Astrocyte (in vitro differentiated cells and primary cell): Measurements from ENCODE around the gene UBE2E2. TPM values are rescaled to one million over a fixed set of nuclear protein-coding genes. Genes with fewer than 3 reads are reported as not detected.
A peak's percentile ranks its signal among the peaks of the same experiment; 100 is the strongest.

Experiments used
- DNase-seq: peaks from one replicate; pipeline ENCODE4 v3.0.0-alpha.2; 2010; ENCODE audit warnings: low read depth
- FAIRE-seq: peaks from 2 replicates; lab custom pipeline; 2011; peaks lifted over from hg19 to GRCh38; lab: Jason Lieb, UNC
- H2AFZ ChIP-seq: 2 replicates; pipeline ENCODE4 v1.6.0; 2012; ENCODE audit warnings: low read depth, low read length, inconsistent platforms
- H3K27ac ChIP-seq: 2 replicates; pipeline ENCODE4 v1.5.1; 2011; ENCODE audit warnings: low read depth, low read length, inconsistent platforms
- H3K27me3 ChIP-seq: 2 replicates; pipeline ENCODE4 v1.6.0; 2011; ENCODE audit warnings: low read length, inconsistent platforms; ENCODE audit not compliant: insufficient read depth
- H3K36me3 ChIP-seq: 2 replicates; pipeline ENCODE4 v1.5.1; 2011; ENCODE audit warnings: low read length, inconsistent platforms; ENCODE audit not compliant: insufficient read depth
- H3K4me1 ChIP-seq: 2 replicates; pipeline ENCODE4 v1.5.1; 2011; ENCODE audit warnings: low read length, inconsistent platforms; ENCODE audit not compliant: insufficient read depth
- H3K4me2 ChIP-seq: 2 replicates; pipeline ENCODE4 v1.6.0; 2012; ENCODE audit warnings: low read length, inconsistent platforms
- H3K4me3 ChIP-seq: 2 replicates; pipeline ENCODE4 v1.5.1; 2011; ENCODE audit warnings: low read depth, mild to moderate bottlenecking, low read length, inconsistent platforms; ENCODE audit not compliant: insufficient read depth
- H3K79me2 ChIP-seq: 2 replicates; pipeline ENCODE4 v1.6.0; 2012; ENCODE audit warnings: mild to moderate bottlenecking, low read length, inconsistent platforms; ENCODE audit not compliant: insufficient read depth
- H3K9ac ChIP-seq: 2 replicates; pipeline ENCODE4 v1.6.0; 2012; ENCODE audit warnings: mild to moderate bottlenecking, low read length, inconsistent platforms
- H3K9me3 ChIP-seq: 2 replicates; pipeline ENCODE4 v1.5.1; 2012; ENCODE audit warnings: low read depth, mild to moderate bottlenecking, low read length, inconsistent platforms; ENCODE audit not compliant: insufficient read depth
- H4K20me1 ChIP-seq: 2 replicates; pipeline ENCODE4 v1.6.0; 2012; ENCODE audit warnings: low read length, inconsistent platforms; ENCODE audit not compliant: insufficient read depth
- H3K27ac Mint-ChIP-seq: one replicate; pipeline ENCODE4 v1.8.0; 2021; ENCODE audit warnings: mild to moderate bottlenecking, mixed read lengths; ENCODE audit not compliant: unreplicated experiment
- H3K27me3 Mint-ChIP-seq: one replicate; pipeline ENCODE4 v1.8.0; 2021; ENCODE audit warnings: low read depth, mixed read lengths; ENCODE audit not compliant: unreplicated experiment
- H3K36me3 Mint-ChIP-seq: one replicate; pipeline ENCODE4 v1.8.0; 2021; ENCODE audit warnings: low read depth, mixed read lengths; ENCODE audit not compliant: unreplicated experiment
- H3K4me1 Mint-ChIP-seq: one replicate; pipeline ENCODE4 v1.8.0; 2021; ENCODE audit warnings: low read depth, mixed read lengths; ENCODE audit not compliant: unreplicated experiment
- H3K4me3 Mint-ChIP-seq: one replicate; pipeline ENCODE4 v1.8.0; 2021; ENCODE audit warnings: mild to moderate bottlenecking, moderate library complexity, mixed read lengths; ENCODE audit not compliant: unreplicated experiment
- H3K9me3 Mint-ChIP-seq: one replicate; pipeline ENCODE4 v1.8.0; 2021; ENCODE audit warnings: mild to moderate bottlenecking, mixed read lengths; ENCODE audit not compliant: unreplicated experiment
- CTCF ChIP-seq: IDR thresholded peaks from 2 replicates; pipeline ENCODE4 v1.5.1; 2011; ENCODE audit warnings: low read depth, mild to moderate bottlenecking, inconsistent platforms, low read length, moderate library complexity; ENCODE audit not compliant: insufficient read depth
- EZH2 ChIP-seq: IDR thresholded peaks from 2 replicates; pipeline ENCODE4 v1.6.1; 2012; ENCODE audit warnings: mild to moderate bottlenecking, low read length, inconsistent platforms; ENCODE audit not compliant: insufficient read depth
- total RNA-seq: library from RNA; stranded (reverse); gene quantifications from 2 replicates; pipeline ENCODE4 v1.2.1, GENCODE V29; 2021

Gene UBE2E2
- total RNA-seq, 1 donor from 2014 or later, result 89.8 TPM

- no peak overlapping the region for H3K4me3 Mint-ChIP-seq
- Histone ChIP-seq H3K4me2 (no peak overlapping the region), H3K36me3 (no peaks in the 10 kb centered on the region), H3K9ac (no peak overlapping the region), H3K4me1 (peaks cover 3% of the 10 kb centered on the region), H3K4me3 (no peak overlapping the region), H3K27ac (no peak overlapping the region), H4K20me1 (peaks cover 11% of the 10 kb centered on the region), H2AFZ (no peak overlapping the region), H3K9me3 (no peaks in the 10 kb centered on the region), H3K27me3 (no peaks in the 10 kb centered on the region), H3K79me2 (peaks cover 41% of the 10 kb centered on the region)
- H3K4me1 Mint-ChIP-seq, result peaks cover 15% of the 10 kb centered on the region
- TF ChIP-seq EZH2 (no peak), CTCF (no peak)
- H3K27ac Mint-ChIP-seq, result no peak overlapping the region
- H3K9me3 Mint-ChIP-seq, result peaks cover 2% of the 10 kb centered on the region
- H3K36me3 Mint-ChIP-seq, result no peaks in the 10 kb centered on the region
- H3K27me3 Mint-ChIP-seq, result no peaks in the 10 kb centered on the region
- FAIRE-seq (no peak), DNase-seq (peak; percentile 5)
Measured at GRCh38 chr3:23256741-23257435, 53.8 kb downstream of the UBE2E2 start.

GRCh38 chr3:23258110-23258509 is 55.0 kb downstream of the UBE2E2 start:
- H3K4me1 ChIP-seq, result peaks cover 3% of the 10 kb centered on the region
- no peaks in the 10 kb centered on the region for H3K27me3 Mint-ChIP-seq
- peak overlapping the region; percentile 46 for H3K4me2 ChIP-seq
- H3K36me3 ChIP-seq, result no peaks in the 10 kb centered on the region
- H3K36me3 Mint-ChIP-seq, result no peaks in the 10 kb centered on the region
- H3K27ac Mint-ChIP-seq, result peak overlapping the region; percentile 1
- H3K9me3 ChIP-seq, result no peaks in the 10 kb centered on the region
- H4K20me1 ChIP-seq, result peaks cover 8% of the 10 kb centered on the region
- no peaks in the 10 kb centered on the region for H3K27me3 ChIP-seq
- H3K4me1 Mint-ChIP-seq, result peaks cover 21% of the 10 kb centered on the region
- peak overlapping the region; percentile 41 for H3K27ac ChIP-seq
- H3K79me2 ChIP-seq, result peaks cover 48% of the 10 kb centered on the region
- no peak overlapping the region for H3K9ac ChIP-seq
- no peak for TF ChIP-seq EZH2
- TF ChIP-seq CTCF, result no peak
- peaks cover 2% of the 10 kb centered on the region for H3K9me3 Mint-ChIP-seq
- no peak overlapping the region for H3K4me3 ChIP-seq
- peak overlapping the region; percentile 0 for H3K4me3 Mint-ChIP-seq
- no peak overlapping the region for H2AFZ ChIP-seq
- peak; percentile 38 for DNase-seq
- FAIRE-seq, result peak; percentile 54

- Histone ChIP-seq H3K9ac (no peak overlapping the region), H4K20me1 (peaks cover 3% of the 10 kb centered on the region), H3K4me2 (no peak overlapping the region), H3K4me3 (no peak overlapping the region), H3K27me3 (no peaks in the 10 kb centered on the region), H3K79me2 (peaks cover 39% of the 10 kb centered on the region), H3K27ac (no peak overlapping the region), H3K36me3 (no peaks in the 10 kb centered on the region), H3K9me3 (no peaks in the 10 kb centered on the region), H3K4me1 (peaks cover 14% of the 10 kb centered on the region), H2AFZ (no peak overlapping the region)
- Mint-ChIP-seq H3K4me3 (no peak overlapping the region), H3K27me3 (no peaks in the 10 kb centered on the region), H3K27ac (no peak overlapping the region), H3K9me3 (peaks cover 2% of the 10 kb centered on the region), H3K36me3 (no peaks in the 10 kb centered on the region), H3K4me1 (peaks cover 20% of the 10 kb centered on the region)
- TF ChIP-seq CTCF (no peak), EZH2 (no peak)
- FAIRE-seq, result no peak
- no peak for DNase-seq
Measured at GRCh38 chr3:23259515-23259914, 56.4 kb downstream of the UBE2E2 start.
